Muscle of leg (tissue), 11 donors: ENCODE results near the gene FTH1. TPM values are rescaled to one million over a fixed set of nuclear protein-coding genes. Genes with fewer than 3 reads are reported as not detected.
"Not testable (repeated sequence)": the region's sequence is repeated elsewhere in the genome, so short reads cannot be mapped to it uniquely, and the experiment has no call there.

Source experiments
- DNase-seq: peaks from one replicate; pipeline ENCODE4 v3.0.0; 2013
- H3K27ac ChIP-seq: one replicate; pipeline ENCODE4 v1.5.1; 2013; ENCODE audit warnings: mild to moderate bottlenecking, low read length, control low read depth
- H3K27me3 ChIP-seq: one replicate; pipeline ENCODE4 v1.6.1; 2013; ENCODE audit warnings: low read length; ENCODE audit not compliant: control insufficient read depth, insufficient read depth
- H3K36me3 ChIP-seq: one replicate; pipeline ENCODE4 v1.6.1; 2013; ENCODE audit warnings: low read length; ENCODE audit not compliant: control insufficient read depth, insufficient read depth
- H3K4me1 ChIP-seq: one replicate; pipeline ENCODE4 v1.6.1; 2013; ENCODE audit warnings: low read length; ENCODE audit not compliant: control insufficient read depth, insufficient read depth
- H3K4me3 ChIP-seq: one replicate; pipeline ENCODE4 v1.5.1; 2013; ENCODE audit warnings: low read length, control low read depth
- H3K9me3 ChIP-seq: replicated peaks from 2 replicates; pipeline ENCODE4 v1.6.1; 2013; ENCODE audit warnings: low read depth, low read length; ENCODE audit not compliant: control insufficient read depth
- WGBS: methylation state at CpG from one replicate; pipeline ENCODE4 v1.1.5; 2013; ENCODE audit warnings: missing lambda C conversion rate; ENCODE audit not compliant: insufficient coverage; 5-methylcytosine and 5-hydroxymethylcytosine counted together
- polyA plus RNA-seq, 8 donors: library from polyadenylated mRNA; unstranded; fragments of 120-200 nt; gene quantifications; one replicate each; pipeline versions ENCODE4 v1.2.1 to v1.2.3, GENCODE V29; 2013; ENCODE audit warnings: inconsistent platforms in 1 of 8, low replicate concordance in 1 of 8; ENCODE audit not compliant: insufficient read length in 8 of 8, insufficient read depth in 1 of 8
- total RNA-seq: library from RNA; stranded (reverse); fragments of 120-200 nt; gene quantifications from one replicate; pipeline ENCODE4 v1.2.4, GENCODE V29; 2013

The FTH1 gene
- total and polyA plus RNA-seq, 9 donors = 445 to 1,613 (median 1,403) TPM

DNA sequence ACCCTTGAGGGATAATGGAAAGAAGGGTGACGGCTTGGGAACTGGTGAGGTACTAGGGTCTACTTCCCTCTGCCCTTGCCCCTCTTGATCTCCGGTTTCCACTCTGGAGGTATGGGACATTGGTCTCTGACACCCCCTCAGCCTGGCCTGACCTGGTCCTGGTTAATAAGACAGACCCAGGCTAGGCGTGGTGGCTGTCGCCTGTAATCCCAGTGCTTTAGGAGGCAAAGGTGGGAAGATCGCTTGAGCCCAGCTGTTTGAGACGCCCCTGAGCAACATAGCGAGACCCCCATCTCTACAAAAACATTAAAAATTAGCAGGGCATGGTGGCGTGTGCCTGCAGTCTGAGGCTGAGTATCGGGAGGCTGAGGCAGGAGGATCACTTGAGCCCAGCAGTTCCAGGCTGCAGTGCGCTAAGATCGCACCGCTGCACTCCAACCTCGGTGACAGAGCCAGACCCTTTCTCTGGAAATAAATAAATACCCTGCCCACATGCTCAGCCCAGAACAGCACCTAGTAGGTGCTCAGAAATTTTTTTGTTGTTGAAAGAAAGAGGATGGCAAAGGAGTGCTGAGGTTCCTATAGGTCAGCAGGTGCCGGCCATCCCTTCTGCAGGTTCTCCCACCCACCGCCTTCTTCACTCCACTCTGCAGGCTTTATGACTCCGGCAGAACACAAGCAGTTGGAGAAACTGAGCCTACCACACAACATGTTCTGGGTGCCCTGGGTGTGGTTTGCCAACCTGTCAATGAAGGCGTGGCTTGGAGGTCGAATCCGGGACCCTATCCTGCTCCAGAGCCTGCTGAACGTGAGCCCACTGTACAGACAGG lies 11.0 kb downstream of the FTH1 start:
- WGBS = 83% methylated on average over 9 of the region's 20 CpGs
- peak overlapping the region; percentile 39 for H3K4me3 ChIP-seq

DNA sequence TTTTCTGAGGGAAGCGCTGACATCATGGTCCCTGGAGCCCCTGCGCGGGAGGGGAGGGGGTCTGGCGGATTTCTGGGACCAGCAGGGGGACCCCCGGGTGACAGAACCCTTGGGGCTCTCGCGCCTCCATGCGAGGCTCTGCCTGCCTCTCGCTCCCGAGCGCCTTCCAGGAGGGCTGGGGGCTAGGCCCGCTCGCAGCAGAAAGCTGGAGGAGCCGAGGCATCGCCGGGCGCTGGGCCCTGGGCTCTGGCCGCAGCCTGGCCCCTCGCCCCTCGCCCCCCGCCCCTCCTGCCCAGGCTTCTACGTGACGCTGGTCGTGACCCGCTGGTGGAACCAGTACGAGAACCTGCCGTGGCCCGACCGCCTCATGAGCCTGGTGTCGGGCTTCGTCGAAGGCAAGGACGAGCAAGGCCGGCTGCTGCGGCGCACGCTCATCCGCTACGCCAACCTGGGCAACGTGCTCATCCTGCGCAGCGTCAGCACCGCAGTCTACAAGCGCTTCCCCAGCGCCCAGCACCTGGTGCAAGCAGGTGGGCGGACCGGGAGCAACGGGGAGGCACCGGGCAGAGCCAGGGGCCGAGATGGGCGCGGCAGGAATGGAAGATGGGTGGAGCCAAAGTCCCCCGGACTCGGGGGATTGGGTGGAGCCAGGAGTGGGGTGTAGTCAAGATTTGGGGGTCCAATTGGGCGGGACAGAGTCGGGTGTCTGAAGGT lies 11.9 kb downstream of the FTH1 start:
- Histone ChIP-seq H3K4me3 (peak overlapping the region; percentile 39), H3K27me3 (peaks cover 18% of the 10 kb centered on the region), H3K9me3 (no peaks in the 10 kb centered on the region), H3K4me1 (peaks cover 15% of the 10 kb centered on the region), H3K36me3 (peaks cover 24% of the 10 kb centered on the region), H3K27ac (peak overlapping the region; percentile 69)
- DNase-seq = peak; percentile 51
- 2% methylated on average over 53 of the region's 56 CpGs for WGBS

More for the DNA sequence above, 11.0 kb downstream of the FTH1 start:
- no peak overlapping the region for H3K27ac ChIP-seq
- H3K4me1 ChIP-seq = peaks cover 18% of the 10 kb centered on the region
- DNase-seq = no peak
- peaks cover 18% of the 10 kb centered on the region for H3K27me3 ChIP-seq
- peaks cover 24% of the 10 kb centered on the region for H3K36me3 ChIP-seq
- no peaks in the 10 kb centered on the region for H3K9me3 ChIP-seq

GRCh38 chr11:61954851-61955421 lies 12.5 kb downstream of the FTH1 start:
- Histone ChIP-seq H3K9me3 (no peaks in the 10 kb centered on the region), H3K36me3 (peaks cover 21% of the 10 kb centered on the region), H3K27me3 (peaks cover 18% of the 10 kb centered on the region), H3K4me1 (peaks cover 20% of the 10 kb centered on the region), H3K4me3 (peak overlapping the region; percentile 39), H3K27ac (peak overlapping the region; percentile 75)
- peak; percentile 91 for DNase-seq
- 3% methylated on average over 18 of the region's 21 CpGs for WGBS

DNA sequence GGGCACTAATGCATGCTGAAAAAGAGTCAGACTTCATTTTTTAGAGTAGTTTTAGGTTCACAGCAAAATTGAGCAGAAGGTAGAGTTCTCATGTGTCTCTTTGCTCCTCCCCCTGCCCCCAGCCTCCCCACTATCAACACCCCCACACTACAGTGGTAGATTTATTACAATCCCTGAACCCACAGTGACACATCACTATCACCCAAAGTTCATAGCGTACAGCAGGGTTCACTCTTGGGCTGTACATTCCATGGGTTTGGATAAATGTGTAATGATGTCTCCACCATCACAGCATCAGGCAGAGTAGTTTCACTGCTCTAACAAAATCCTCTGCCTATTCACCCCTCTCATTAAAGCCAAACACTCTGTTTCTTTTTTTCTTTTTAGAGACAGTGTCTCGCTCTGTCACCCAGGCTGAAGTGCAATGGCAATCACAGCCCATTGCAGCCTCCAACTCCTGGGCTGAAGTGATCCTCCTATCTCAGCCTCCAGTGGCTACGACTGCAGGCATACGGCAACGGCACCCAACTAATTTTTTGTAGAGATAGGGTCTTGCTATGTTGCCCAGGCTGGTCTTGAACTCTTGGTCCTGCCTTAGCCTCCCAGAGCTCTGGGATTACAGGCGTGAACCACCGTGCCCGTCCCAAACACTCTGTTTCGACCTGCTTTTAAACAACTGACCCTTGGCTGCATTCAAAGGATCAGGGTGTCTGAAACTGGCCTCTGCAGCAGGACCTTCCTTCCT lies 13.2 kb downstream of the FTH1 start:
- peak overlapping the region; percentile 75 for H3K27ac ChIP-seq
- H3K27me3 ChIP-seq = peaks cover 18% of the 10 kb centered on the region
- H3K36me3 ChIP-seq = peaks cover 15% of the 10 kb centered on the region
- no peak for DNase-seq
- H3K9me3 ChIP-seq = no peaks in the 10 kb centered on the region
- 100% methylated on average over 2 of the region's 9 CpGs for WGBS
- no peak overlapping the region for H3K4me3 ChIP-seq
- H3K4me1 ChIP-seq = peaks cover 26% of the 10 kb centered on the region

GRCh38 chr11:61953632-61954031 lies 13.8 kb downstream of the FTH1 start:
- H3K4me3 ChIP-seq, DNase-seq, H3K27ac ChIP-seq, H3K9me3 ChIP-seq: not testable (repeated sequence)
- H3K36me3 ChIP-seq = peaks cover 15% of the 10 kb centered on the region
- WGBS = no CpG with 5 or more reads among the region's 5 CpGs
- peaks cover 28% of the 10 kb centered on the region for H3K4me1 ChIP-seq
- H3K27me3 ChIP-seq = peaks cover 18% of the 10 kb centered on the region

DNA sequence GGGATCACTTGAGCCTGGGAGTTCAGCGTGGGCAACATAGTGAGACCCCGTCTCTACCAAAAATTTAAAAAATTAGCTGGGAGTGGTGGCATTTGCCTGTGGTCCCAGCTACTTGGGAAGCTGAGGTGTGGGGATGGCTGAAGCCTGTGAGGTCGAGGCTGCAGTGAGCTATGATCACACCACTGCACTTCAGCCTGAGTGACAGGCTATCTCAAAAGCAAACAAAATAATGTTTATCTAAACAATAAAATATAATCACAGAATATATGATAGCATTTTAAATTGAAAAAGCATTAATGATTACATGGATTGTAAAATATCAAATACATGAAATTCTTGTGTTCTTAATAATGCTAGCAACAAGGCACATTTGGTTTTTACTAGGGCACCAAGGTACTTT lies 14.6 kb downstream of the FTH1 start:
- peaks cover 7% of the 10 kb centered on the region for H3K36me3 ChIP-seq
- no peak for DNase-seq
- H3K4me3 ChIP-seq = no peak overlapping the region
- no peaks in the 10 kb centered on the region for H3K9me3 ChIP-seq
- no peak overlapping the region for H3K27ac ChIP-seq
- WGBS = 100% methylated on average over 1 of the region's 3 CpGs
- peaks cover 18% of the 10 kb centered on the region for H3K27me3 ChIP-seq
- peaks cover 31% of the 10 kb centered on the region for H3K4me1 ChIP-seq

- DNase-seq = no peak
- peaks cover 39% of the 10 kb centered on the region for H3K4me1 ChIP-seq
- no peak overlapping the region for H3K27ac ChIP-seq
- 80% methylated on average over 5 of the region's 11 CpGs for WGBS
- H3K4me3 ChIP-seq = no peak overlapping the region
- H3K36me3 ChIP-seq = peaks cover under 1% of the 10 kb centered on the region
- H3K27me3 ChIP-seq = peaks cover 18% of the 10 kb centered on the region
- no peaks in the 10 kb centered on the region for H3K9me3 ChIP-seq
Measured at GRCh38 chr11:61951484-61952135, 15.8 kb downstream of the FTH1 start.

DNA sequence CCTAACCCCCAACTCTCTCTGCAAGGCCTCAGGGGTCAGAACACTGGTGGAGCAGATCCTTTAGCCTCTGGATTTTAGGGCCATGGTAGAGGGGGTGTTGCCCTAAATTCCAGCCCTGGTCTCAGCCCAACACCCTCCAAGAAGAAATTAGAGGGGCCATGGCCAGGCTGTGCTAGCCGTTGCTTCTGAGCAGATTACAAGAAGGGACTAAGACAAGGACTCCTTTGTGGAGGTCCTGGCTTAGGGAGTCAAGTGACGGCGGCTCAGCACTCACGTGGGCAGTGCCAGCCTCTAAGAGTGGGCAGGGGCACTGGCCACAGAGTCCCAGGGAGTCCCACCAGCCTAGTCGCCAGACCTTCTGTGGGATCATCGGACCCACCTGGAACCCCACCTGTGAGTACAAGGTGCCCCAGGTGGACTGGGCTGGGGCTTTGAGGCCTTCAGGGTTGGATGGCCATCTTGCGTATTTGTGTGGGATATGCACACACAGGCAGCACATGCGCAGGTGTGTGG lies 17.3 kb downstream of the FTH1 start, which contains the start of gene BEST1:
Gene BEST1, plus strand, starts transcription at position 317 of the 513 bp plus-strand sequence. CDS start 1,456 bp downstream, outside the sequence.
- Histone ChIP-seq H3K4me1 (peaks cover 31% of the 10 kb centered on the region), H3K9me3 (no peaks in the 10 kb centered on the region), H3K27me3 (peaks cover 8% of the 10 kb centered on the region), H3K4me3 (no peak within 1 kb of the TSS), H3K36me3 (no peaks in the 10 kb centered on the region), H3K27ac (peak within 1 kb of the TSS; percentile 76)
- DNase-seq = no peak
- 81% methylated on average over 8 of the region's 8 CpGs for WGBS
